ENCODE data around the gene VAMP5.

The VAMP5 gene

DNA sequence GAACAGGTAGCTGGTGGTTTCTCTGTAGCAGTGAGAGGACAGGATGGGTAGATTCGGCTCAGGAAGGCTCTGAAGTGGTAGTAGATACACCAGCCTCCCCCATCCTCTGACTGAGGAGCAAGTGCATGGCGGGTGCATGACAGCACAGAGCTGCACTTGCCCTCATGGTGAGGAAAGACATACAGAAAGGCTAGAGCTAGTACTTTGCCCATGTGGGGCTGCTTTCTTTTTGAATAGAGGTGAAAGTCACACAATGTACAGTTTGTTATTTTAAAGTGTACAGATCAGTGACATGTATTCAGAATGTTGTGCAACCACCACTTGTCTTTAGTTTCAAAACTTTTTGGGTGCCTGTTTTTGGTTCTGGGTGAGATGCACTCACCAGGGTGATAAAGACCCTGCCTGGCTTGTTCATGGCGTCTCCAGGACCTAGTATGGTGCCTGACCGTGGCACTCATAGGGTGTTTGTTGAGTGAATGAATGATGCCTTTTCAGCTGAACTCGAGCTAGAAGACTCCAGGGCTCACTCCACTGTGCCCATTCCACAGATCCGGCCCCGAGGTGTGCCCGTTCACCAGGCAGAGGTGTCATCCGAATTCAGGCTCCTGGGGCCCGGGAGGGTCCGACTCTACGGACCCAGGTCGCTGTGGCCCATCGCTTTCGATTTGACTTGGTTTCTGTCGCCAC is 421 bp upstream of the VAMP5 start:
- Histone ChIP-seq H3K4me3 (ENCODE audit: low read length) (no peak overlapping the region), H3K27ac (ENCODE audit: low read depth, low read length) (no peak overlapping the region), H3K9me2 (replicated peaks; ENCODE audit: control insufficient read depth, low read length) (no peaks in the 10 kb centered on the region), H3K4me1 (ENCODE audit: control insufficient read depth, low read length) (peaks cover 35% of the 10 kb centered on the region), H3K79me2 (ENCODE audit: control insufficient read depth, low read length) (peaks cover 16% of the 10 kb centered on the region), H3K4me2 (ENCODE audit: low read length) (no peak overlapping the region), H3K36me3 (ENCODE audit: control insufficient read depth, low read length) (peaks cover 40% of the 10 kb centered on the region), H3K27me3 (ENCODE audit: control insufficient read depth, low read length) (no peaks in the 10 kb centered on the region), H3K9me3 (ENCODE audit: control insufficient read depth, insufficient read depth, low read length) (no peaks in the 10 kb centered on the region), H3F3A (ENCODE audit: control insufficient read depth, insufficient read depth) (no peaks in the 10 kb centered on the region), H4K20me1 (ENCODE audit: control insufficient read depth, insufficient read depth, low read depth, low read length) (no peaks in the 10 kb centered on the region)
- TF ChIP-seq, protein P1, sequence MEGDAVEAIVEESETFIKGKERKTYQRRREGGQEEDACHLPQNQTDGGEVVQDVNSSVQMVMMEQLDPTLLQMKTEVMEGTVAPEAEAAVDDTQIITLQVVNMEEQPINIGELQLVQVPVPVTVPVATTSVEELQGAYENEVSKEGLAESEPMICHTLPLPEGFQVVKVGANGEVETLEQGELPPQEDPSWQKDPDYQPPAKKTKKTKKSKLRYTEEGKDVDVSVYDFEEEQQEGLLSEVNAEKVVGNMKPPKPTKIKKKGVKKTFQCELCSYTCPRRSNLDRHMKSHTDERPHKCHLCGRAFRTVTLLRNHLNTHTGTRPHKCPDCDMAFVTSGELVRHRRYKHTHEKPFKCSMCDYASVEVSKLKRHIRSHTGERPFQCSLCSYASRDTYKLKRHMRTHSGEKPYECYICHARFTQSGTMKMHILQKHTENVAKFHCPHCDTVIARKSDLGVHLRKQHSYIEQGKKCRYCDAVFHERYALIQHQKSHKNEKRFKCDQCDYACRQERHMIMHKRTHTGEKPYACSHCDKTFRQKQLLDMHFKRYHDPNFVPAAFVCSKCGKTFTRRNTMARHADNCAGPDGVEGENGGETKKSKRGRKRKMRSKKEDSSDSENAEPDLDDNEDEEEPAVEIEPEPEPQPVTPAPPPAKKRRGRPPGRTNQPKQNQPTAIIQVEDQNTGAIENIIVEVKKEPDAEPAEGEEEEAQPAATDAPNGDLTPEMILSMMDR (IDR thresholded peaks at IDR 0.05; ENCODE audit: low read depth, low read length, poor library complexity, severe bottlenecking) = no peak
- no peak for TF ChIP-seq EZH2phosphoT487 (IDR thresholded peaks at IDR 0.05; ENCODE audit: borderline replicate concordance, low read length)

DNA sequence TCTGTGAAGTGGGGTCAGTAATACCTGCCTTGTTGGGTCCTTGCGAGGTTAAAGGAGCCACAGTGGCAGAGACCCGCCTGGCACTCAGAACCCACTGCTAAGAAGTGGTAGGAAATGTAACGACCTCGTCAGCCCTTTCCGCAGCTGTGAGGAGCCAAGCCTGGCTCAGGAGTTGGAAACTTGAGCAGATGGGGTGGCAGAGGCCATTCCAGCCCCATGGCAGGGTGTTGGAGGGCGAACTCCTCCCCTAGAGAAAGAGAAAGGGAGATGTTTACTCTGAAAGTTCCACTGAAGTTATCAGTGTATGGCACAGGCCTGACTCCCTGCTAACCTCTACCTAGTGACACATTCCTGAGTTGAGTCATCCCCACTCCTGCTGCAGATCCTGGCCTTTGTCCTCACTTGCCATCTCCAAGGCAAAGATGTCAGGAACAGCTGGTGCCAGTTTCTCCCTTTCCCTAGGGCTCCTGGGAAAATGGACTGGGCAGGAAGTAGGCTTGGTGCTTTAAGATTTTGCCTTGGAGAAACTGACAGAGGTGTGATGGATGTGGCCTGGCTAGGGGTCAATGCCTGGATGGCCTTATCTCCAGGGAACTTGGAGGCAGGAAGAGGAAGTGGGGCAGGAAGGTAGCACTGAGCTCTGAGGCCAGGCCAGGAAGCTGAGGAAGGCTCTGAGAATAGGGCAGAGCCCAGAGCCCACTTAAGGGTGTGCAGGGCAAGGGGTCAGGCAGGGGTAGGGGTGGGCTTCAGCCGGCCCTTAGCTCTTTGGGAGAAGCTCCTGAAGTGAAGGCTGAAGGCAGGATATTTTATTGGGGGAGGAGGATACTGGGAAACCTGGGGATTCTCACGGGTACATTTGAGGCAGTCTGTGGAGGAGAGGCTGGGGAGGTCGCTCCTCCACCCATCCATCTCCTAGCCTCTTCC is 888 bp downstream of the VAMP5 start:
- no peaks in the 10 kb centered on the region for H3K27me3 ChIP-seq (ENCODE audit: control insufficient read depth, low read length)
- peaks cover 22% of the 10 kb centered on the region for H3K4me1 ChIP-seq (ENCODE audit: control insufficient read depth, low read length)
- no peaks in the 10 kb centered on the region for H4K20me1 ChIP-seq (ENCODE audit: control insufficient read depth, insufficient read depth, low read depth, low read length)
- no peak overlapping the region for H3K27ac ChIP-seq (ENCODE audit: low read depth, low read length)
- H3F3A ChIP-seq (ENCODE audit: control insufficient read depth, insufficient read depth) = no peaks in the 10 kb centered on the region
- H3K36me3 ChIP-seq (ENCODE audit: control insufficient read depth, low read length) = peaks cover 28% of the 10 kb centered on the region
- H3K4me3 ChIP-seq (ENCODE audit: low read length) = no peak overlapping the region
- H3K79me2 ChIP-seq (ENCODE audit: control insufficient read depth, low read length) = peaks cover 3% of the 10 kb centered on the region
- no peaks in the 10 kb centered on the region for H3K9me3 ChIP-seq (ENCODE audit: control insufficient read depth, insufficient read depth, low read length)
- TF ChIP-seq EZH2phosphoT487 (IDR thresholded peaks at IDR 0.05; ENCODE audit: borderline replicate concordance, low read length) = no peak
- TF ChIP-seq, protein P1 (IDR thresholded peaks at IDR 0.05; ENCODE audit: low read depth, low read length, poor library complexity, severe bottlenecking) = no peak
- peak overlapping the region; percentile 17 for H3K4me2 ChIP-seq (ENCODE audit: low read length)
- H3K9me2 ChIP-seq (replicated peaks; ENCODE audit: control insufficient read depth, low read length) = no peaks in the 10 kb centered on the region

DNA sequence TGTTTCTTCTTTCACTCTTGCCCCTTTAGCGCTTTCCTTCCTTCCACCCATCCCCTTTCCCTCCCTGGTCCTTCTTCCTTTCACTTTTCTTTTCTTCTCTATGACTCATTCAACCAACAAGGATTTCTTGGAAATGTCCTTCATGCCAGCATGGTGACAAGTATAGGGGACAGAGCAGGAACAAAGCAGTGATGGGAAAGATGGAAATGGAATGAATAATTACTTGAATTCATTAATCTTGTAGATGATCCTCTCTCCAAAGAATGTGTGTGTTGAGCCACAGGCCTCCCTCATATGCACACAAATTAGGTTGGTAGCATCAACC is 1.5 kb downstream of the VAMP5 start:
- Histone ChIP-seq H3K4me2 (ENCODE audit: low read length) (peak overlapping the region; percentile 17; the same call in 1 of the 2 replicates), H3K36me3 (ENCODE audit: control insufficient read depth, low read length) (peaks cover 23% of the 10 kb centered on the region), H3K9me3 (ENCODE audit: control insufficient read depth, insufficient read depth, low read length) (no peaks in the 10 kb centered on the region), H3K4me1 (ENCODE audit: control insufficient read depth, low read length) (peaks cover 22% of the 10 kb centered on the region), H3K27ac (ENCODE audit: low read depth, low read length) (no peak overlapping the region), H3K9me2 (replicated peaks; ENCODE audit: control insufficient read depth, low read length) (no peaks in the 10 kb centered on the region), H3K79me2 (ENCODE audit: control insufficient read depth, low read length) (no peaks in the 10 kb centered on the region), H3K27me3 (ENCODE audit: control insufficient read depth, low read length) (no peaks in the 10 kb centered on the region), H3F3A (ENCODE audit: control insufficient read depth, insufficient read depth) (no peaks in the 10 kb centered on the region), H3K4me3 (ENCODE audit: low read length) (no peak overlapping the region), H4K20me1 (ENCODE audit: control insufficient read depth, insufficient read depth, low read depth, low read length) (no peaks in the 10 kb centered on the region)
- TF ChIP-seq, protein P1 (IDR thresholded peaks at IDR 0.05; ENCODE audit: low read depth, low read length, poor library complexity, severe bottlenecking) = no peak

Measured in DOHH2 (cell line).